HEK293T (cell line): ENCODE data around the gene STAT4.

Source experiments
- BHLHE40 ChIP-seq: fragments of 450-650 bp; IDR thresholded peaks from 2 replicates; pipeline ENCODE4 v1.6.1; 2016; ENCODE audit warnings: mild to moderate bottlenecking, moderate library complexity, borderline replicate concordance
- FOXA1 ChIP-seq: fragments of 450-650 bp; IDR thresholded peaks from 2 replicates; pipeline ENCODE4 v1.6.1; 2016; ENCODE audit warnings: mild to moderate bottlenecking
- L3MBTL2 ChIP-seq: fragments of 450-650 bp; conservative IDR thresholded peaks from 2 replicates; pipeline ENCODE4 v1.6.1; 2016; ENCODE audit warnings: mild to moderate bottlenecking
- SP1 ChIP-seq: fragments of 450-650 bp; IDR thresholded peaks from 2 replicates; pipeline ENCODE4 v1.6.1; 2017
- TARDBP ChIP-seq: fragments of 450-650 bp; IDR thresholded peaks from 2 replicates; pipeline ENCODE4 v1.6.1; 2016

DNA sequence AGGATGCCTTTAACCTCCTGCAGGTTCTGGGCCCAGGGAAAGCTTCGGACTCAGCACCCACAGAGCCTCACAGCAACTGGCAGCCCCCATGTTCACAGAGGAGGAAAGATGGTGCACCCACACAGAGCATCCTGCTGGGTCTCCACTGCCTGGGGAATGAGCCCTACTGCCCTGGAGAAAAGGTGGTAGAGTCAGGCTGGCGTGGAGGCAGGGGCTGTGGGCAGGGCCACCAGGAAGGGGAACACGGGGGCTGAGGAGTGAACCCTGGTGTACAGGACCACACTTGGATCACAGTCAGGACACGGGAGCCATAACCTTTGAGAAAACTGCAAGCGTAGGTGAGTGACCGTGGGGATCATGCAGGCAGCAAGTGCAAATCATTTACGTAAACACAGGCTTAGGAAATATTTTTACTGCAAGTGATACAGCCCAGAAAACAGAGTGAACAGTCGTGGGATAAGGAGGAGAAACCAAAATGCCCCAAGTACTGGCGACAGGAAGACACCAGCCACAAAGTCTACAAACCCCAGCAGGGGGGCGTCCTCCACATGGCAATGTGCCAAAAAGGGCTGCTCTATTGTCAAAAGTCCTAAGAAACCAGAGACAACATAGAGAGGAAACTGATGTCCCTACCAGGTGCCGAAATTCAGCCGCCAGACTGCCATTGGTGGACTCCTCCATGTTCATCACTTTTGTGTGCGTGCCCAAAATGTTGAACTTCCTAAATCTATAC, 164.4 kb downstream of the STAT4 start:
- TF ChIP-seq L3MBTL2 (no peak), TARDBP (no peak), BHLHE40 (no peak), FOXA1 (no peak), SP1 (no peak)
